B cell (primary cell): Measurements from ENCODE around the gene MTHFD1L. TPM values are rescaled to one million over a fixed set of nuclear protein-coding genes. Genes with fewer than 3 reads are reported as not detected.

Experiments
- ATAC-seq: fragments of 200-7000 bp; cut with Tn5 transposase; one replicate; pipeline ENCODE4 v1.10.0; 2021; ENCODE audit warnings: low read depth, mild to moderate bottlenecking, moderate number of reproducible peaks, moderate library complexity
- CTCF ChIA-PET: fragments of 350-600 bp; sonication (Branson Sonifier 250); formaldehyde crosslinking; loops from one replicate; lab custom pipeline; 2021; ENCODE audit warnings: antibody characterized with exemption, inconsistent platforms; lab: Charles Lee
- POLR2A ChIA-PET: fragments of 350-600 bp; sonication (Branson Sonifier 250); formaldehyde crosslinking; loops from one replicate; lab custom pipeline; 2021; ENCODE audit warnings: antibody characterized with exemption; lab: Charles Lee
- DNase-seq: peaks from one replicate; pipeline ENCODE4 v3.0.0; 2013
- H2AFZ ChIP-seq: 2 replicates; pipeline ENCODE4 v1.6.1; 2012; ENCODE audit warnings: mild to moderate bottlenecking, low read depth, low read length; ENCODE audit not compliant: insufficient read depth, poor library complexity, severe bottlenecking
- H3K27ac ChIP-seq, 2 donors: 1 replicate in 1 of 2; 2 replicates in 1 of 2; pipeline ENCODE4 v1.5.1; 2012 to 2013; ENCODE audit warnings: low read length in 2 of 2, mild to moderate bottlenecking in 2 of 2, moderate library complexity in 1 of 2
- H3K27me3 ChIP-seq, 4 experiments: fragments of 200-600 bp in 1 of 4; sonication (generic) in 1 of 4; replicated peaks in 1 of 4; 1 replicate in 2 of 4; 2 replicates in 2 of 4; pipeline versions ENCODE4 v1.6.1 to v1.7.0; 2013 to 2016; ENCODE audit warnings: low read length in 3 of 4, mild to moderate bottlenecking in 2 of 4, mixed read lengths in 1 of 4, moderate library complexity in 1 of 4; ENCODE audit not compliant: insufficient read depth in 4 of 4, control insufficient read depth in 3 of 4; ENCODE audit errors: control extremely low read depth in 1 of 4
- H3K36me3 ChIP-seq, 2 experiments: replicated peaks in 1 of 2; 1 replicate in 1 of 2; 2 replicates in 1 of 2; pipeline versions ENCODE4 v1.6.1 to v1.7.1; 2013; ENCODE audit warnings: low read length in 1 of 2; ENCODE audit not compliant: insufficient read depth in 2 of 2, control insufficient read depth in 1 of 2; ENCODE audit errors: control extremely low read depth in 1 of 2, extremely low read depth in 1 of 2
- H3K4me1 ChIP-seq, 2 donors: fragments of 200-600 bp in 1 of 2; sonication (generic) in 1 of 2; 1 replicate in 1 of 2; 2 replicates in 1 of 2; pipeline versions ENCODE4 v1.5.1 to v1.6.1; 2013 to 2017; ENCODE audit warnings: low read length in 2 of 2; ENCODE audit not compliant: control insufficient read depth in 2 of 2, insufficient read depth in 2 of 2
- H3K4me2 ChIP-seq: replicated peaks from 2 replicates; pipeline ENCODE3; 2012; ENCODE audit warnings: mild to moderate bottlenecking, low read depth, low read length; ENCODE audit not compliant: poor library complexity, severe bottlenecking
- H3K4me3 ChIP-seq, 5 experiments: fragments of 200-600 bp in 1 of 5; sonication (generic) in 1 of 5; 1 replicate in 3 of 5; 2 replicates in 2 of 5; pipeline versions ENCODE4 v1.5.1 to v1.7.0; 2011 to 2016; ENCODE audit warnings: low read length in 4 of 5, mild to moderate bottlenecking in 4 of 5, low read depth in 2 of 5, control low read depth in 1 of 5, moderate library complexity in 1 of 5; ENCODE audit not compliant: insufficient read depth in 1 of 5; ENCODE audit errors: control extremely low read depth in 1 of 5, extremely low read depth in 1 of 5
- H3K79me2 ChIP-seq: fragments of 200-600 bp; sonication (generic); one replicate; pipeline ENCODE4 v1.6.0; 2016; ENCODE audit warnings: low read length; ENCODE audit not compliant: control insufficient read depth, insufficient read depth
- H3K9ac ChIP-seq: fragments of 200-600 bp; sonication (generic); 2 replicates; pipeline ENCODE4 v1.6.1; 2017; ENCODE audit warnings: mild to moderate bottlenecking, low read length, moderate library complexity
- H3K9me3 ChIP-seq, 3 donors: one replicate each; pipeline versions ENCODE4 v1.6.1 to v1.7.1; 2013; ENCODE audit warnings: low read length in 2 of 3; ENCODE audit not compliant: control insufficient read depth in 2 of 3, insufficient read depth in 1 of 3; ENCODE audit errors: control extremely low read depth in 1 of 3
- H4K20me1 ChIP-seq: 2 replicates; pipeline ENCODE4 v1.6.0; 2012; ENCODE audit warnings: mild to moderate bottlenecking, low read length; ENCODE audit not compliant: insufficient read depth, control insufficient read depth, poor library complexity, severe bottlenecking
- H3K27ac Mint-ChIP-seq: one replicate; pipeline ENCODE4 v1.8.0; 2021; ENCODE audit warnings: mixed read lengths
- H3K27me3 Mint-ChIP-seq: one replicate; pipeline ENCODE4 v1.8.0; 2021; ENCODE audit warnings: mixed read lengths
- H3K4me1 Mint-ChIP-seq: one replicate; pipeline ENCODE4 v1.8.0; 2021; ENCODE audit warnings: mixed read lengths
- H3K4me3 Mint-ChIP-seq: one replicate; pipeline ENCODE4 v1.8.0; 2021; ENCODE audit warnings: mixed read lengths
- H3K9me3 Mint-ChIP-seq: one replicate; pipeline ENCODE4 v1.8.0; 2022; ENCODE audit warnings: mixed read lengths; ENCODE audit not compliant: insufficient read depth
- CTCF ChIP-seq: fragments of 200-600 bp; IDR thresholded peaks from one replicate; pipeline ENCODE4 v1.8.0; 2022; ENCODE audit warnings: antibody characterized with exemption, mild to moderate bottlenecking
- EZH2 ChIP-seq: IDR thresholded peaks from 2 replicates; pipeline ENCODE4 v1.6.1; 2012; ENCODE audit warnings: borderline replicate concordance, low read depth, mild to moderate bottlenecking, moderate library complexity, low read length; ENCODE audit not compliant: insufficient read depth, poor library complexity, severe bottlenecking
- WGBS: methylation state at CpG from one replicate; pipeline ENCODE4 v1.1.5; 2013; ENCODE audit warnings: missing lambda C conversion rate; ENCODE audit not compliant: insufficient coverage; 5-methylcytosine and 5-hydroxymethylcytosine counted together
- intact Hi-C: fragments of 100-400 bp; cut with micrococcal nuclease; formaldehyde crosslinking; loops from one replicate; pipeline ENCODE4 v1.10.0; 2022
- polyA plus RNA-seq: library from polyadenylated mRNA; depleted of rRNA; stranded (reverse); fragments of >200 nt; gene quantifications from 2 replicates; pipeline ENCODE4 v1.2.3, GENCODE V29; 2012
- total RNA-seq, 2 donors: library from RNA; stranded (reverse); fragments of 120-200 nt in 1 of 2; gene quantifications; 1 replicate in 1 of 2; 2 replicates in 1 of 2; pipeline versions ENCODE4 v1.2.3 to v1.2.4, GENCODE V29; 2013 to 2022

Gene MTHFD1L
- total and polyA plus RNA-seq, 2 donors (not counting 1 experiment from before 2014, with no cell fraction given), result 2.9 to 16.1 TPM

GRCh38 chr6:151005896-151006632, 140.6 kb downstream of the MTHFD1L start:
- no peak overlapping the region for H3K4me2 ChIP-seq
- H3K4me3 Mint-ChIP-seq, result no peak overlapping the region
- ATAC-seq (no peak), DNase-seq (no peak)
- no peak overlapping the region for H3K4me3 ChIP-seq
- no peaks in the 10 kb centered on the region for H3K9me3 ChIP-seq
- no peaks in the 10 kb centered on the region for H3K79me2 ChIP-seq
- H3K4me1 Mint-ChIP-seq, result peaks cover 3% of the 10 kb centered on the region
- H3K27me3 ChIP-seq, result no peaks in the 10 kb centered on the region
- no peaks in the 10 kb centered on the region for H3K36me3 ChIP-seq
- H3K27ac Mint-ChIP-seq, result no peak overlapping the region
- CTCF ChIA-PET, result interaction anchor here (0.7 to 2.1 kb wide), 4 partner anchors 9 to 348 kb away, joined by 3 to 19 read pairs (median 3); no protein-coding TSS in a partner anchor
- H3K4me1 ChIP-seq, result no peaks in the 10 kb centered on the region
- no peak overlapping the region for H3K27ac ChIP-seq
- intact Hi-C loops, result no loop called here
- no peak overlapping the region for H2AFZ ChIP-seq
- POLR2A ChIA-PET, result no interaction called here
- WGBS, result 97% methylated on average over 11 of the region's 13 CpGs
- TF ChIP-seq CTCF (no peak), EZH2 (no peak)
- no peaks in the 10 kb centered on the region for H3K9me3 Mint-ChIP-seq
- no peaks in the 10 kb centered on the region for H4K20me1 ChIP-seq
- no peak overlapping the region for H3K9ac ChIP-seq
- H3K27me3 Mint-ChIP-seq, result no peaks in the 10 kb centered on the region

GRCh38 chr6:151007076-151007475, 141.6 kb downstream of the MTHFD1L start:
- Histone ChIP-seq H3K4me3 (no peak overlapping the region), H3K27ac (no peak overlapping the region), H3K9me3 (no peaks in the 10 kb centered on the region), H3K27me3 (no peaks in the 10 kb centered on the region), H3K4me2 (no peak overlapping the region), H3K4me1 (no peaks in the 10 kb centered on the region), H3K9ac (no peak overlapping the region), H2AFZ (no peak overlapping the region), H3K79me2 (no peaks in the 10 kb centered on the region), H4K20me1 (no peaks in the 10 kb centered on the region), H3K36me3 (no peaks in the 10 kb centered on the region)
- no peak for TF ChIP-seq CTCF
- TF ChIP-seq EZH2, result no peak
- 95% methylated on average over 2 of the region's 3 CpGs for WGBS
- intact Hi-C loops, result no loop called here
- ATAC-seq, result no peak
- H3K9me3 Mint-ChIP-seq, result no peaks in the 10 kb centered on the region
- POLR2A ChIA-PET, result no interaction called here
- no peak overlapping the region for H3K27ac Mint-ChIP-seq
- H3K27me3 Mint-ChIP-seq, result no peaks in the 10 kb centered on the region
- no peaks in the 10 kb centered on the region for H3K4me1 Mint-ChIP-seq
- H3K4me3 Mint-ChIP-seq, result no peak overlapping the region
- no peak for DNase-seq
- CTCF ChIA-PET, result interaction anchor here (0.8 to 1.0 kb wide), 2 partner anchors 8 to 347 kb away, joined by 3 read pairs; no protein-coding TSS in a partner anchor
